ENCODE measurements around the gene GDF3. TPM values are rescaled to one million over a fixed set of nuclear protein-coding genes. Genes with fewer than 3 reads are reported as not detected.
A peak's percentile ranks its signal among the peaks of the same experiment; 100 is the strongest.
"Not testable (repeated sequence)": the region's sequence is repeated elsewhere in the genome, so short reads cannot be mapped to it uniquely, and the experiment has no call there.

GDF3 gene
- polyA plus RNA-seq, 2 of the 4 experiments (the other 2 are of a cell fraction) = not detected

DNA sequence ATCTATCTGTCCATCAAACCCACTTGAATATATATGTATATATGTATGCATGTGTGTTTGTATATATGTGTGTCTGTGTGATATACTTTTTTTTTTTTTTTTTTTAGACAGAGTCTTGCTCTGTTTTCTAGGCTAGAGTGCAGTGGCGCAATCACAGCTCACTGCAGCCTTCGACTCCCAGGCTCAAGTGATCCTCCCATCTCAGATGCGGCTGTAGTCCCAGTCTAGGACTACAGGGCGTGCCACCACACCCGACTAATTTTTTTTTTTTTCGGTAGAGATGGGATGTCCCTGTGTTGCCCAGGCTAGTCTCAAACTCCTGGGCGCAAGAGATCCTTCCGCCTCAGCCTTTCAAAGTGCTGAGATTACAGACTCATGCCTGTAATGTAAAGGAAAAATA is 16.8 kb downstream of the GDF3 start:
- no peaks in the 10 kb centered on the region for H3K4me1 ChIP-seq
- no peak overlapping the region for H3K4me3 ChIP-seq
- ChIA-PET CTCF (interaction anchor here (0.6 to 8.2 kb wide), 4 partner anchors 10 to 128 kb away, joined by 3 to 85 read pairs (median 3); no protein-coding TSS in a partner anchor), POLR2A (no interaction called here)
- FAIRE-seq (no peak), DNase-seq (ENCODE audit: low read depth in 1 of 2, low spot score in 1 of 2) (peak in 1 of 2 experiments; percentile 33), ATAC-seq (peak; percentile 54 to 60; a peak in 3 of 6 replicates)
- no peaks in the 10 kb centered on the region for H3K9me3 ChIP-seq
- no peak overlapping the region for H3K27ac ChIP-seq
- WGBS (ENCODE audit: missing lambda C conversion rate) = 50% methylated on average over 8 of the region's 8 CpGs
- no peak overlapping the region for H3K4me2 ChIP-seq
- TF ChIP-seq CHD4 (IDR thresholded peaks at IDR 0.05; ENCODE audit: borderline replicate concordance) (no peak), CEBPB (IDR thresholded peaks at IDR 0.05) (peak in 1 of 2 experiments; percentile 43; a peak in 1 of 4 replicates)

DNA sequence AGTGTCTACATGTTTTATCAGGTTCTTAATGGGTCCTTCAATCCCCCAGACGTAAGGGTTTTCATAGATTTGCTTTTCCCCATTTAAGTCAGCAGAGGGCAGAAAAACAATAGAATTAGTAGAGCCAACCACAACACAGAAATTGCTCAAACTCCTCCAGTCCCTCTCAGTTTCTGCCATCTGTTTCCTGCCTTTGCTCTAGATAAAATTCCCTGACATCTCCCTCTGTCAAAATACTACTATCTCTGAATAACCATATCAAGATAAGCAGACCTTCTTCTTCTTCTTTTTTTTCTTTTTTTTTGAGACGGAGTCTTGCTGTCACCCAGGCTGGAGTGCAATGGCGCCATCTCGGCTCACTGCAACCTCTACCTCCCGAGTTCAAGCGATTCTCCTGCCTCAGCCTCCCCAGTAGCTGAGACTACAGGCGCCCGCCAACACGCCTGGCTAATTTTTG is 18.1 kb downstream of the GDF3 start:
- ATAC-seq (peak; percentile 92 to 93), DNase-seq (ENCODE audit: low read depth in 1 of 2, low spot score in 1 of 2) (peak; percentile 59 to 61)
- FAIRE-seq, H3K4me3 ChIP-seq, H3K9me3 ChIP-seq, POLR2A ChIA-PET, H3K27ac ChIP-seq, H3K4me1 ChIP-seq: not testable (repeated sequence)
- CTCF ChIA-PET = interaction anchor here (0.6 to 8.2 kb wide), 6 partner anchors 9 to 980 kb away, joined by 3 to 85 read pairs (median 4); no protein-coding TSS in a partner anchor
- WGBS (ENCODE audit: missing lambda C conversion rate) = 29% methylated on average over 9 of the region's 9 CpGs
- TF ChIP-seq RAD21 (conservative IDR thresholded peaks at IDR 0.05 in 1 of 2, IDR thresholded peaks at IDR 0.05 in 1 of 2) = peak; percentile 60 to 65
- TF ChIP-seq CTCF (IDR thresholded peaks at IDR 0.05) = peak; percentile 69
- peak; percentile 76 for TF ChIP-seq SMC3 (IDR thresholded peaks at IDR 0.05)
- peak overlapping the region; percentile 48 for H3K4me2 ChIP-seq

DNA sequence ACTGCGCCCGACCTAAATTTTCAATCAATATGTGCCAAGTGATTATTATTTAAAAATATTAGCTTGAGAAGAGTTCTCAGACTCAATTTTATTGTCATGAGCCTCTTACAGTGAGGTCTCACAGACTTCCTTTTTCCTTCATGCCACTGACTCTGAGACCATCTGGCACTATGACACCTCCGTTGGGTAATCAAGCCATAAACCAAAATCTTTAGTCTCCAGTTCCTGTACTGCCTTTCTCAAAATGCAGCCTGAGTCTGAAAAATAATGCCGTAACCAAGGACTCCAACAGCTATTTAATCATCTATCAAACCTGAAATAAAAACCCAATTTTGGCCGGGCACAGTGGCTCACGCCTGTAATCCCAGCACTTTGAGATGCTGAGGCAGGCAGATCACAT is 20.1 kb downstream of the GDF3 start:
- H3K4me2 ChIP-seq; DNase-seq (ENCODE audit: low read depth in 1 of 2, low spot score in 1 of 2); FAIRE-seq; ATAC-seq; H3K9me3 ChIP-seq; H3K27ac ChIP-seq; H3K4me1 ChIP-seq; POLR2A ChIA-PET; H3K4me3 ChIP-seq: not testable (repeated sequence)
- WGBS (ENCODE audit: missing lambda C conversion rate) = 58% methylated on average over 6 of the region's 6 CpGs
- CTCF ChIA-PET = interaction anchor here (8.2 kb wide), 1 partner anchor 131 kb away, joined by 85 read pairs; no protein-coding TSS in a partner anchor

- ATAC-seq (no peak), FAIRE-seq (no peak), DNase-seq (ENCODE audit: low read depth in 1 of 2, low spot score in 1 of 2) (no peak)
- Histone ChIP-seq H3K9me3 (no peaks in the 10 kb centered on the region), H3K4me3 (no peak overlapping the region), H3K4me1 (no peaks in the 10 kb centered on the region), H3K4me2 (no peak overlapping the region), H3K27ac (no peak overlapping the region)
- CTCF ChIA-PET = interaction anchor here (1.0 to 1.8 kb wide), 3 partner anchors 8 to 22 kb away, joined by 3 to 5 read pairs (median 3); no protein-coding TSS in a partner anchor
- WGBS (ENCODE audit: missing lambda C conversion rate) = 59% methylated on average over 5 of the region's 5 CpGs
- POLR2A ChIA-PET = no interaction called here
- TF ChIP-seq FOXS1 (CRISPR knock-in tag; IDR thresholded peaks at IDR 0.05) = no peak
- TF ChIP-seq PHF8 (IDR thresholded peaks at IDR 0.05; ENCODE audit: borderline replicate concordance, low read depth) = no peak
- no peak for TF ChIP-seq REST (IDR thresholded peaks at IDR 0.05)
- no peak for TF ChIP-seq RARB (CRISPR knock-in tag; IDR thresholded peaks at IDR 0.05)
- TF ChIP-seq, protein P1, sequence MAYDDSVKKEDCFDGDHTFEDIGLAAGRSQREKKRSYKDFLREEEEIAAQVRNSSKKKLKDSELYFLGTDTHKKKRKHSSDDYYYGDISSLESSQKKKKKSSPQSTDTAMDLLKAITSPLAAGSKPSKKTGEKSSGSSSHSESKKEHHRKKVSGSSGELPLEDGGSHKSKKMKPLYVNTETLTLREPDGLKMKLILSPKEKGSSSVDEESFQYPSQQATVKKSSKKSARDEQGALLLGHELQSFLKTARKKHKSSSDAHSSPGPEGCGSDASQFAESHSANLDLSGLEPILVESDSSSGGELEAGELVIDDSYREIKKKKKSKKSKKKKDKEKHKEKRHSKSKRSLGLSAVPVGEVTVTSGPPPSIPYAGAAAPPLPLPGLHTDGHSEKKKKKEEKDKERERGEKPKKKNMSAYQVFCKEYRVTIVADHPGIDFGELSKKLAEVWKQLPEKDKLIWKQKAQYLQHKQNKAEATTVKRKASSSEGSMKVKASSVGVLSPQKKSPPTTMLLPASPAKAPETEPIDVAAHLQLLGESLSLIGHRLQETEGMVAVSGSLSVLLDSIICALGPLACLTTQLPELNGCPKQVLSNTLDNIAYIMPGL (CRISPR knock-in tag; IDR thresholded peaks at IDR 0.05; ENCODE audit: borderline replicate concordance) = no peak
- TF ChIP-seq, protein P2, sequence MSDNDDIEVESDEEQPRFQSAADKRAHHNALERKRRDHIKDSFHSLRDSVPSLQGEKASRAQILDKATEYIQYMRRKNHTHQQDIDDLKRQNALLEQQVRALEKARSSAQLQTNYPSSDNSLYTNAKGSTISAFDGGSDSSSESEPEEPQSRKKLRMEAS (IDR thresholded peaks at IDR 0.05) = no peak
- TF ChIP-seq, protein P3, sequence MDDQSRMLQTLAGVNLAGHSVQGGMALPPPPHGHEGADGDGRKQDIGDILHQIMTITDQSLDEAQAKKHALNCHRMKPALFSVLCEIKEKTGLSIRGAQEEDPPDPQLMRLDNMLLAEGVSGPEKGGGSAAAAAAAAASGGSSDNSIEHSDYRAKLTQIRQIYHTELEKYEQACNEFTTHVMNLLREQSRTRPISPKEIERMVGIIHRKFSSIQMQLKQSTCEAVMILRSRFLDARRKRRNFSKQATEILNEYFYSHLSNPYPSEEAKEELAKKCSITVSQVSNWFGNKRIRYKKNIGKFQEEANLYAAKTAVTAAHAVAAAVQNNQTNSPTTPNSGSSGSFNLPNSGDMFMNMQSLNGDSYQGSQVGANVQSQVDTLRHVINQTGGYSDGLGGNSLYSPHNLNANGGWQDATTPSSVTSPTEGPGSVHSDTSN (IDR thresholded peaks at IDR 0.05) = no peak
- no peak for TF ChIP-seq EHF (CRISPR knock-in tag; IDR thresholded peaks at IDR 0.05)
- TF ChIP-seq, protein P4, sequence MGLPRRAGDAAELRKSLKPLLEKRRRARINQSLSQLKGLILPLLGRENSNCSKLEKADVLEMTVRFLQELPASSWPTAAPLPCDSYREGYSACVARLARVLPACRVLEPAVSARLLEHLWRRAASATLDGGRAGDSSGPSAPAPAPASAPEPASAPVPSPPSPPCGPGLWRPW (IDR thresholded peaks at IDR 0.05) = no peak
- TF ChIP-seq POLR2A (IDR thresholded peaks at IDR 0.05; ENCODE audit: low read length) = no peak
- no peak for TF ChIP-seq ESRRA (IDR thresholded peaks at IDR 0.05; ENCODE audit: borderline replicate concordance, low read length)
- TF ChIP-seq MYC (IDR thresholded peaks at IDR 0.05; ENCODE audit: borderline replicate concordance, low read length) = no peak
- no peak for TF ChIP-seq HDAC2 (IDR thresholded peaks at IDR 0.05)
- no peak for TF ChIP-seq CBX8 (IDR thresholded peaks at IDR 0.05)
- no peak for TF ChIP-seq CHD2 (IDR thresholded peaks at IDR 0.05; ENCODE audit: low read length, partially characterized antibody)
Measured at GRCh38 chr12:7668171-7668570, 27.4 kb downstream of the GDF3 start.
